NT2/D1 (cell line): ENCODE measurements around the gene MED15.

Experiments used
- YY1 ChIP-seq: IDR thresholded peaks from 2 replicates; pipeline ENCODE4 v1.6.1; 2011; ENCODE audit not compliant: insufficient read length, insufficient read depth
- ZNF274 ChIP-seq: IDR thresholded peaks from 2 replicates; pipeline ENCODE4 v1.6.1; 2011; ENCODE audit warnings: mild to moderate bottlenecking, low read depth, low read length

- no peak for TF ChIP-seq ZNF274
- TF ChIP-seq YY1: no peak
Measured at GRCh38 chr22:20628081-20628939, 120.9 kb downstream of the MED15 start.
